22Rv1 (cell line): ENCODE measurements around the gene BANP.

Experiments
- ZFX ChIP-seq: fragments of 450-650 bp; IDR thresholded peaks from 2 replicates; pipeline ENCODE4 v1.6.1; 2017; ENCODE audit warnings: antibody characterized with exemption, borderline replicate concordance
- TF ChIP-seq, protein P1 (sequence below): fragments of 450-650 bp; IDR thresholded peaks from 2 replicates; pipeline ENCODE4 v1.5.1; 2017; ENCODE audit warnings: mild to moderate bottlenecking

- TF ChIP-seq, protein P1, sequence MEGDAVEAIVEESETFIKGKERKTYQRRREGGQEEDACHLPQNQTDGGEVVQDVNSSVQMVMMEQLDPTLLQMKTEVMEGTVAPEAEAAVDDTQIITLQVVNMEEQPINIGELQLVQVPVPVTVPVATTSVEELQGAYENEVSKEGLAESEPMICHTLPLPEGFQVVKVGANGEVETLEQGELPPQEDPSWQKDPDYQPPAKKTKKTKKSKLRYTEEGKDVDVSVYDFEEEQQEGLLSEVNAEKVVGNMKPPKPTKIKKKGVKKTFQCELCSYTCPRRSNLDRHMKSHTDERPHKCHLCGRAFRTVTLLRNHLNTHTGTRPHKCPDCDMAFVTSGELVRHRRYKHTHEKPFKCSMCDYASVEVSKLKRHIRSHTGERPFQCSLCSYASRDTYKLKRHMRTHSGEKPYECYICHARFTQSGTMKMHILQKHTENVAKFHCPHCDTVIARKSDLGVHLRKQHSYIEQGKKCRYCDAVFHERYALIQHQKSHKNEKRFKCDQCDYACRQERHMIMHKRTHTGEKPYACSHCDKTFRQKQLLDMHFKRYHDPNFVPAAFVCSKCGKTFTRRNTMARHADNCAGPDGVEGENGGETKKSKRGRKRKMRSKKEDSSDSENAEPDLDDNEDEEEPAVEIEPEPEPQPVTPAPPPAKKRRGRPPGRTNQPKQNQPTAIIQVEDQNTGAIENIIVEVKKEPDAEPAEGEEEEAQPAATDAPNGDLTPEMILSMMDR: no peak
- TF ChIP-seq ZFX: no peak
Measured at GRCh38 chr16:88102597-88102996, 151.4 kb downstream of the BANP start.
